Testis (tissue), 2 donors: ENCODE data around the gene EXOSC1.

Experiments used
- CTCF ChIP-seq, 3 experiments: fragments of 450-650 bp in 2 of 3; fragments of 200-600 bp in 1 of 3; sonication (generic) in 1 of 3; IDR thresholded peaks; one replicate each; pipeline ENCODE4 v1.5.1; 2016 to 2019; ENCODE audit warnings: antibody characterized with exemption in 3 of 3, mild to moderate bottlenecking in 2 of 3, moderate library complexity in 1 of 3
- POLR2A ChIP-seq: fragments of 450-650 bp; IDR thresholded peaks from one replicate; pipeline ENCODE4 v1.6.1; 2017; ENCODE audit warnings: antibody characterized with exemption, mild to moderate bottlenecking, moderate library complexity

- TF ChIP-seq CTCF (IDR thresholded peaks at IDR 0.05) (no peak), POLR2A (no peak)
Observed at GRCh38 chr10:97468162-97468561, 22.4 kb upstream of the EXOSC1 start.
